Adrenal gland (tissue), 5 donors: ENCODE data around the gene PELO.

Experiments used
- CTCF ChIP-seq, 6 experiments: fragments of 450-650 bp in 4 of 6; fragments of 200-600 bp in 2 of 6; sonication (generic) in 1 of 6; IDR thresholded peaks; 1 replicate in 5 of 6; 2 replicates in 1 of 6; pipeline versions ENCODE4 v1.5.1 to v1.8.0; 2016 to 2021; ENCODE audit warnings: antibody characterized with exemption in 6 of 6, mild to moderate bottlenecking in 2 of 6, moderate library complexity in 1 of 6
- POLR2A ChIP-seq, 2 donors: fragments of 450-650 bp; IDR thresholded peaks; one replicate each; pipeline ENCODE4 v1.6.1; 2017; ENCODE audit warnings: antibody characterized with exemption in 2 of 2, mild to moderate bottlenecking in 2 of 2, moderate library complexity in 1 of 2
- donor health status: DM: no; HTN: no; CAD: no.

DNA sequence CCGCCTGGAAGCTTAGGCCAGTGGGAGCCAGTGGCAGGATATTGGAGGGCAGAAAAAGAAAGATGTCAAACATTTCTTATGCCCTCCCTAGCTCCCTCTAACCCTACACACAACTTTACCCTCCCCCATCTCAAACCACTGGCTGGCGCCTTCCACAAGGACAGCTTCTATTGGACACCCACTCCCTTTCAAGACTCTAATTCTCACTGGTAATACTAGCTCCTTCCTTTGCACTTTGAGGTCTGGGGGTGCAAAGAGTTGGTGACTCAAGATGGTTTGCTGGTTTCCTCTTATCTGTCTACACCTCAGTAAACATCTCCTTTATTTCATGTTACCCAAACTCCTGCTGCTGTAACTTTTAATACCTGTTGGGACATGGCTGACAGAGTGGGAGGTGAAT, 11.6 kb upstream of the PELO start:
- TF ChIP-seq POLR2A (IDR thresholded peaks at IDR 0.05) (no peak), CTCF (IDR thresholded peaks at IDR 0.05) (no peak)
